Fibroblast of lung (primary cell): ENCODE results near the gene CLEC12A. TPM values are rescaled to one million over a fixed set of nuclear protein-coding genes. Genes with fewer than 3 reads are reported as not detected.

Source experiments
- DNase-seq, 2 donors: peaks; one replicate each; pipeline versions ENCODE4 v3.0.0 to v3.0.0-alpha.2; 2010; ENCODE audit warnings: low read depth in 2 of 2
- H2AFZ ChIP-seq: 2 replicates; pipeline ENCODE4 v1.5.1; 2012; ENCODE audit warnings: low read length, control low read depth, inconsistent platforms
- H3K27ac ChIP-seq: 2 replicates; pipeline ENCODE4 v1.5.1; 2011; ENCODE audit warnings: low read length, control low read depth; ENCODE audit not compliant: insufficient read depth
- H3K27me3 ChIP-seq: 2 replicates; pipeline ENCODE4 v1.5.1; 2011; ENCODE audit warnings: mild to moderate bottlenecking, low read length; ENCODE audit not compliant: control insufficient read depth, insufficient read depth
- H3K36me3 ChIP-seq: 2 replicates; pipeline ENCODE4 v1.5.1; 2011; ENCODE audit warnings: low read length; ENCODE audit not compliant: control insufficient read depth, insufficient read depth
- H3K4me1 ChIP-seq: 2 replicates; pipeline ENCODE4 v1.5.1; 2011; ENCODE audit warnings: low read length; ENCODE audit not compliant: control insufficient read depth, insufficient read depth; ENCODE audit errors: extremely low read depth
- H3K4me2 ChIP-seq: 2 replicates; pipeline ENCODE4 v1.5.1; 2011; ENCODE audit warnings: low read length, control low read depth; ENCODE audit not compliant: insufficient read depth; ENCODE audit errors: extremely low read depth
- H3K4me3 ChIP-seq, 4 experiments: fragments of 200-600 bp in 1 of 4; sonication (generic) in 1 of 4; replicated peaks in 1 of 4; 2 replicates each; pipeline ENCODE4 v1.5.1; 2011 to 2016; ENCODE audit warnings: low read length in 4 of 4, low read depth in 3 of 4, mild to moderate bottlenecking in 3 of 4, control low read depth in 2 of 4, inconsistent platforms in 1 of 4, mixed read lengths in 1 of 4; ENCODE audit not compliant: insufficient read depth in 1 of 4; ENCODE audit errors: control extremely low read depth in 1 of 4
- H3K79me2 ChIP-seq: 2 replicates; pipeline ENCODE4 v1.5.1; 2012; ENCODE audit warnings: mild to moderate bottlenecking, low read length, inconsistent platforms; ENCODE audit not compliant: control insufficient read depth, insufficient read depth
- H3K9ac ChIP-seq: 2 replicates; pipeline ENCODE4 v1.5.1; 2011; ENCODE audit warnings: mild to moderate bottlenecking, low read length, control low read depth; ENCODE audit not compliant: insufficient read depth
- H3K9me3 ChIP-seq: 2 replicates; pipeline ENCODE4 v1.5.1; 2012; ENCODE audit warnings: low read depth, low read length; ENCODE audit not compliant: control insufficient read depth, insufficient read depth
- H4K20me1 ChIP-seq: 2 replicates; pipeline ENCODE4 v1.5.1; 2011; ENCODE audit warnings: low read length; ENCODE audit not compliant: control insufficient read depth, insufficient read depth; ENCODE audit errors: extremely low read depth
- CTCF ChIP-seq, 2 donors: IDR thresholded peaks in 1 of 2; conservative IDR thresholded peaks in 1 of 2; 1 replicate in 1 of 2; 2 replicates in 1 of 2; pipeline ENCODE4 v1.5.1; 2011 to 2012; ENCODE audit warnings: low read length in 2 of 2, control low read depth in 1 of 2, inconsistent platforms in 1 of 2, low read depth in 1 of 2, mild to moderate bottlenecking in 1 of 2
- EZH2 ChIP-seq: IDR thresholded peaks from 2 replicates; pipeline ENCODE4 v1.5.1; 2012; ENCODE audit warnings: low read length, control low read depth, mild to moderate bottlenecking; ENCODE audit errors: missing control alignments
- polyA plus RNA-seq, 2 donors: library from polyadenylated mRNA; depleted of rRNA in 1 of 2; stranded (reverse) in 1 of 2; unstranded in 1 of 2; fragments of >200 nt; gene quantifications; 2 replicates each; pipeline ENCODE4 v1.2.1, GENCODE V29; 2011 to 2012; ENCODE audit warnings: missing spikeins in 1 of 2
- total RNA-seq: library from RNA; depleted of rRNA; stranded (reverse); fragments of >200 nt; gene quantifications from 2 replicates; pipeline ENCODE4 v1.2.1, GENCODE V29; 2014

The CLEC12A gene
- total and polyA plus RNA-seq, 2 donors (not counting 1 experiment from before 2014, with no cell fraction given): not detected

DNA sequence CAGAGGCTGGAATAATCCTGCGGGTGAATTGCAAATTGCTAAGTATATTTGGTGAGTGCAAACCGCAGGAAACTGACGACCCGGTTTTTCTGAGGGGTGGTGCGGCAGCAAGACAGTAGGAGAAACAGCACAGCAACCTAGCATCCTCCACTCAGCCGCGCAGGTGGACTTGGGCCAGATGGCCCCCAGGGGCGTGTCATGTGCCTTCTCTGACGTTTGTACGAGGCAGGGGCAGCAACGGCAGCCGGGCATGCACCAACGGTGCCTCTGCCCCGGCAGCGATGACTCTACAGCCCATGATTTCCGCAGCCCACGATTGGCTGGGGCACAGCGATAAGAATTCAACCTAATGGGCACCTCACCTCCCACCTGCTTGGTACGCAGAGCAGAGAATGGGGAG lies 28.0 kb upstream of the CLEC12A start:
- Histone ChIP-seq H3K27ac (no peak overlapping the region), H3K9ac (no peak overlapping the region), H3K36me3 (no peaks in the 10 kb centered on the region), H3K27me3 (peaks cover 4% of the 10 kb centered on the region), H3K4me1 (no peaks in the 10 kb centered on the region), H2AFZ (no peak overlapping the region), H3K4me2 (no peak overlapping the region), H3K4me3 (no peak overlapping the region), H4K20me1 (no peaks in the 10 kb centered on the region), H3K79me2 (no peaks in the 10 kb centered on the region), H3K9me3 (no peaks in the 10 kb centered on the region)
- no peak for DNase-seq
- TF ChIP-seq CTCF (conservative IDR thresholded peaks at IDR 0.05 in 1 of 2, IDR thresholded peaks at IDR 0.05 in 1 of 2; ENCODE audit: low read depth in 1 of 2, low read length in 2 of 2): no peak
- TF ChIP-seq EZH2: no peak

- DNase-seq: no peak
- H2AFZ ChIP-seq: no peak overlapping the region
- H3K9ac ChIP-seq: no peak overlapping the region
- TF ChIP-seq CTCF (conservative IDR thresholded peaks at IDR 0.05 in 1 of 2, IDR thresholded peaks at IDR 0.05 in 1 of 2; ENCODE audit: low read depth in 1 of 2, low read length in 2 of 2): no peak
- no peak for TF ChIP-seq EZH2
- H3K9me3 ChIP-seq: no peaks in the 10 kb centered on the region
- peaks cover 4% of the 10 kb centered on the region for H3K27me3 ChIP-seq
- no peak overlapping the region for H3K4me2 ChIP-seq
- no peaks in the 10 kb centered on the region for H3K4me1 ChIP-seq
- H4K20me1 ChIP-seq: no peaks in the 10 kb centered on the region
- no peaks in the 10 kb centered on the region for H3K36me3 ChIP-seq
- no peaks in the 10 kb centered on the region for H3K79me2 ChIP-seq
- H3K4me3 ChIP-seq: no peak overlapping the region
- H3K27ac ChIP-seq: no peak overlapping the region
Observed at GRCh38 chr12:9944391-9944790, 26.8 kb upstream of the CLEC12A start.

- H2AFZ ChIP-seq: no peak overlapping the region
- H3K27ac ChIP-seq: no peak overlapping the region
- DNase-seq: no peak
- no peaks in the 10 kb centered on the region for H3K4me1 ChIP-seq
- H3K4me3 ChIP-seq: no peak overlapping the region
- no peaks in the 10 kb centered on the region for H3K79me2 ChIP-seq
- H3K9me3 ChIP-seq: no peaks in the 10 kb centered on the region
- TF ChIP-seq EZH2 (no peak), CTCF (conservative IDR thresholded peaks at IDR 0.05 in 1 of 2, IDR thresholded peaks at IDR 0.05 in 1 of 2; ENCODE audit: low read depth in 1 of 2, low read length in 2 of 2) (no peak)
- H3K27me3 ChIP-seq: peaks cover 4% of the 10 kb centered on the region
- no peak overlapping the region for H3K9ac ChIP-seq
- no peaks in the 10 kb centered on the region for H3K36me3 ChIP-seq
- no peaks in the 10 kb centered on the region for H4K20me1 ChIP-seq
- no peak overlapping the region for H3K4me2 ChIP-seq
Observed at GRCh38 chr12:9947674-9948073, 23.5 kb upstream of the CLEC12A start.
